HG03457 (cell line): ENCODE data around the gene TAF10.

ENCODE experiments used
- ATAC-seq: cut with Tn5 transposase; IDR thresholded peaks from one replicate; pipeline ENCODE4 v1.9.1; 2021; ENCODE audit warnings: moderate number of reproducible peaks; ENCODE audit not compliant: unreplicated experiment

Gene TAF10

DNA sequence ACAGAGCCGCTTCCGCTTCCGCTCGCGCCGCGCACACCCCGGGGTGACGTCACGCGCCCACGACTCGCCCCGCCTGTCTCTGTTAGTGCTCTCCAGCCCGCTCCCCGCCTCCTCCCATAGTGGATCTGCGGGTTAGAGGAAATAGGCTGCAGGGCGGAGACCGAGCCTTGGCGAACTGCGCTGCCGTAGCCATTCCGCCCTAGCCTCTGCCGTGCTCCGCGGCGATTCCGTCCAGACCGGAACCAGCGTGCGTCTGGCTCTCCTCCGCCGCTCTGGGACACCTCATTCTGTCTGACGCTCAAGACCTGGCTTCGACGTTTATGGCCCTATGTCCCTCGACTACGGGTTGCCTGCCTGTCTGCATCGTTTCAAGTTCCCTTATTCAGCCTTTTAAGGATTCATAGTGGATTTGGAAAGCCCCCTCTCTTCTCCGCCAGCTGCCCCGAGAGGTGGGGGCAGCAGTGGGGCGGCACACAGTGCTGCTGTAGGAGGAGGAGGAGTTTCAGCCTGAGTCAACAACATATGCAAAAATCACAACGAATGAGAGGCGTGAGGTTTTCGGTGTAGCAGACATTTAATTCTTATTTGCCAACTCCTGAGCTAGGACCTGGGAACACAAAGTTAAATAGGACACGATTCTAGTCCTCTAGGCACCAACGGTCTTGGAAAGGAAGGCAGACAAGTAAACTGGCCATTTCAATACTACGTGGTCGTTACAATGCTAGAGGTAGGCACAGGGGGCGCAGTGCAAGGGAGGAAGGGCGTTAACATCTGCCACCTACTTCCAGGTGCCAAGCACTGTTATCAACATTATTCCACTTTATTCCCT lies at the start of gene TAF10:
TAF10 (minus strand) TSS at position 4 of the 829 bp plus-strand sequence. CDS start 27 bp downstream, outside the sequence.
- ATAC-seq: peak; percentile 75

DNA sequence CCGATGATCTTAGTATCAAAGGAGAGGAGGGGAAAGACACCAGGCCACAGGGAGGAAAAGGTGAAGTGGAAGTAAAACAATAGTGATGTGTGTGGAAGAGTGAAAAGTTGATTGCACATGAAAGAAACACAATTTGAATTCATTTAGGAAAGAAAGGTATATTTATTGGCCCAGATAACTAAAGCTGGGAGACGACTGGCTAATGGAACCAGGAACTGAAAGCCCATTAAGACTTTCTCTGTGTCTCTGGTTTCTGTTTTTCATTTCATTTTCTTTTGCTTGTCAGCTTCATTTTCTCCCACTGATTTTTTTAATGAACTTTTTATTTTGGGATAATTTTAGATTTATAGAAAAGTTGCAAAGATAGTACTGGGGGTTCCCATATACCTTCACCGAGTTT lies 48.7 kb upstream of the TAF10 start:
- no peak for ATAC-seq

DNA sequence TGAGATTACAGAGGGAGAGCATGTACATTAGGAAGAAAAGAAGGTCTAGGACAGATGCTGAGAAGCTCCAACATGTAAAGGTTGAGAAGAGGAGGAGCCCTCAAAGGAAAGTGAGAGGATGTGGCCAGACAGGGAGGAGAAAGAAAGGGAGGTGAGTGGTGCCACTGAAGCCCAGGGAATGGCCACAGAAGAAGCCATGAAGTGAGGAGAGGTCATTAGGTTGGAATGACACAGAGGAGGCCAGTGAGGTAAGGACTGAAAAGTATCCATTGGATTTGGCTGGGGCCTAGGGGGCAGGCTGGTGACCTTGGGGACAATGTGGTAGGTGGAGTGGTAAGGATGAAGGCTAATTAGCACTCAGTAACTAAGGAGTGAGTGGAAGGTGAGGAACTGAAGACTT lies 46.6 kb upstream of the TAF10 start:
- no peak for ATAC-seq

DNA sequence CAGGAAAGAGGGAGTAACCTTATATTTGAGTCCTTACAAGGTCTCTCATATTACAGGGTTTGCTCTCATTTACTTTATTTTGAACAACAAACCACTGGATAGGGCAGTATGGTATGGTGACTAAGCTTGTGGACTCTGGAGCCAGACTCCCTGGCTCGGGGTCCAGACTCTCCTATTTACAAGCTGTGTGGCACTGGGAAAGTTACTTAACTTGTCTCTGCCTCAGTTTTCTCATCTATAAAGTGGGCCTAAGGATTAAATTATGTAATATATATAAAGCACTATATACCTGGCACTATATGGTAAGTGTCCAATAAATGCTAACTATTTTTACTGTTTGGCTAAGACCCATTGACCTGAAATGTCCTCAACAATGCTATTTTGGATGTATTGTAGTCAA lies 45.3 kb upstream of the TAF10 start:
- ATAC-seq: no peak

DNA sequence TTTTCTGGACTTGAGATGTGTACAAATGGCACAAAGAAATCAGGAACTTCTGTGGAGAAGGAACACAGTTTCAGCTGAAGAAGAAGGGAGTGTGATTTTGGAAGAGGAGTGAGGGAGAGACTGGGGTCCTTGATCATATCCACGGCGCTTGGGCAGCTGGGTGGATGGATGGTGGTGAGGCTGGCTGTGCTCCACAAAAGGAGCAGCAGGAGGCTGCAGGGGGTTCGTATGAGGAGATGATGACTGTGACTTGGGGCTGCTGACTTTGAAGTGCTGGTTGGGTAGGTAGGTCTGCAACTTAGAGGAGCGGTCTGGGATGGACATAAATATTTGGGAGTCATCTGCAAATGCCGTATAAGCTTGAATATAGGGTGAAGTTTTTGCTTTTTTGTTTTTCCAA lies 44.9 kb upstream of the TAF10 start:
- ATAC-seq: no peak

DNA sequence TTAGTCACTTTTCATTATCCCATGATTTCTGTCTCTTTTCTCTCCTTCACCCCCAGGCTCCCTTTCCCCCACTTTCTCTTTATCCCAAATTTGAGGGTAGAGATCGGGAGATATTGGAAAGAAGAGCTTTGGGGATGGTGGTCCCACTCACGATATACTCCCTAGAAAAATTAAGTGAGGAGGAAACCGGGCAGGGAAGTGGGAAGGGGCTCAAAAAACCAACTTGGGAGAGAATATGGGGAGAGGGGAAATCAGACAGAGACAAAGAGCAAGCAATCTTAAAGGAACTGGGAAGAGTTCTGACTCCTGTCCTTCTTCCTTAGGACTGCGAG lies 44.5 kb upstream of the TAF10 start:
- ATAC-seq: no peak

DNA sequence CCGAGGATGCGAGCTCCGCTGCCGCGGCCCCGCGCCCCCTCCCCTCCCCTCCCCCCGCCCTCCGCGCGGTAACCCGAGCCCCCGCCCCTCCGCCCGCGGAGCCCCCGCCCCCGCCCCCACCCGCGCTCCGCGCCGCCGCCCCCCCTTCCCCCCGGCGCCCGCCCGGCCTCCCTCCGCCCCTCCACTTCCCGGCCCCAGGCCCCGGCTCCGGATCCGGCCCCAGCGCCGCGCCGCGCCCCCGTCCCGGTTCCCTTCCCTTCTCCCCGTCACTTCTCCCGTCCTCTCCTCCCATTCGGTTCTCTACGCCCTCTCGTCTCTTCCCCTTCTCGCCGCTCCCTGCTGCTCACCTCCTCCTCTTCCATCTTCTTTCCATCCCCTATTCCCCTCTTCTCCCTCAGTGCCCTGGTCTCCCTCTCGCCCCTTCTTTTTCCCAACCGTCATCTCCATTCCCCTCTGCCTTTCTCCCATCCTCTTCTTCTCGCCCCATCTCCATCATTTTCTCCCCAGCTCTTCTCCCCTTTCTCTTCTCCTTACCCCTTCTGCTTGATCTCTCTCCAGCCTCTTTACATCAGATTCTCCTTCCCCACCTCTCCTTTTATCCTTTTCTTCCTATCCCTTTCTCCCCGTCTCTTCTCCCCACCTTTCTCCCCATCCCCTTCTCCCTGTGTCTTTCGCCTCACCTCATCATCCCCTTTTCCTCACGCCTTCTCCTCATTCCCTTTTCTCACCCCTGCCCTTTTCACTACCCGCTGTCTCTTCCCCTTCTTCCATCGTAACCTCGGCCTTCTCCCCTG lies 44.0 kb upstream of the TAF10 start, which contains the start of gene DCHS1:
DCHS1 (minus strand) TSS at position 20 of the 794 bp plus-strand sequence. CDS start 14,196 bp downstream, outside the sequence.
- no peak for ATAC-seq

DNA sequence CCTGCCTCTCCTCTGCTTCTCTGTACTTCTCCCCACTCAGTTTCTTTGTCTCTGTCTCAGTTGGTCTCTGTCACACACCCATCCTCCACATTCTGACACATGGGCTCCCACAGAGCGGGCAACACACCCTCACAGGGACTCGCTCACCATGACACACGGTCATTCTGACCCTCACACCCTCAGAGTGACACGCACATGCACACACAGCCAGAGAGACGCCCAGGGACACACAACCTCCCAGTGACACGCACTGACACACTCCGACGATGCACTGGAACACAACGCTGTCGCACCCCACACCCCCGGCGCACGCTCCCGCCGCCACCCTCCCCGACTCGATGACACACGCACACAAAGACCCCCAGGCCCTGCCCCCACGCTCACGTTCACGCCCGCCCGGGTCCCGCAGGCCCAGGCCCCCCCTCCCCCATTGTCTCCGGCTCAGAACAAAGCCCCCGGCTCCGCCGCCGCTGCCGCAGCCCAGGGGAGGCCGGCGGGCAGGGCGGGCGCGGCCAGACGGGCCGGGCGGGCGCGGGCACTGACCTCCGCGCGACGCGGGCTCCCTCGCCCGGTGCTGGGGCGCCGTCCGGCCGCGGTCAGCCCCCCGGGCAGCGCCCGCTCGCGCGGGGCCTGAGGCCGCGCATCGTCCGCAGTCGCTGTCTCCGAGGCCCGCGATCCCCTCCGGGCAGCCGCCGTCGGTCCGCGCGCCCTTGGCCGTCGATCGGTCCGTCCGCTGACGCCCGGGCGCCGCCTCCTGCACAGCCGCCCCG lies 43.2 kb upstream of the TAF10 start:
- ATAC-seq: no peak

DNA sequence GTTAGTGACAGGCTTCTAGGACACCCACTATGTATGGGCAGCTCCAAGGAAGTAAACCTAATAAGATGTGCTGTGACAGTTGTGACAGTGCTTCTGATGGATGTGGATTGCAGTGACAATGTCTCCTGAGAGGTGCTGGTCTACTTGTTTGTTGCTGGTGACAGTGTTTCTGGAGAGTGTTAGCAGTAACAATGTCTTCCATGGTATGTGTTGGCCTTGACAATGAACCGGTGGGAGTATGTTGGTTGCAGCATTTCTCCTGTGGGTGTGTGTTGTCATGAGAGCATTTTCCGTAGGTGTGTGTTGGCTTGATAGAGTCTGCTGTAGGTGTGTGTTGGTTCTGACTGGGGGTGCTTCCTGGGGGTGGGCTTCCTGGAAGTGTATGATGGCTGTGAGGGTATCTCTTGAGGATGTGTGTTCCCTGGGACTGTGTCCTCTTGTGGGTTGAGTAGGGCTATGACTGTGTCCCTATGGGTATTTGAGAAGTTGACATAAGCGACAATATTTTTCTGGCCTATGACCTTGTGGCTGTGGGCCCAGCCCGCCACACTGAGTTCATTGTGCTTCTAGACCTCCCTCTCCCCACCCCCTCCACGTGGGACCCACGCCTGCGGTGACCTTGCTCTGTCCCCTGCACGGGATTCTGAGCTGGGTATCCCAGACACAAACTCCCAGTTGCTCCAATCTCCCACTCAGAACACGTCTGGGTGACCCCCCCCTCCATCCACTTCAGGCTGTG lies 42.4 kb upstream of the TAF10 start:
- ATAC-seq: no peak

DNA sequence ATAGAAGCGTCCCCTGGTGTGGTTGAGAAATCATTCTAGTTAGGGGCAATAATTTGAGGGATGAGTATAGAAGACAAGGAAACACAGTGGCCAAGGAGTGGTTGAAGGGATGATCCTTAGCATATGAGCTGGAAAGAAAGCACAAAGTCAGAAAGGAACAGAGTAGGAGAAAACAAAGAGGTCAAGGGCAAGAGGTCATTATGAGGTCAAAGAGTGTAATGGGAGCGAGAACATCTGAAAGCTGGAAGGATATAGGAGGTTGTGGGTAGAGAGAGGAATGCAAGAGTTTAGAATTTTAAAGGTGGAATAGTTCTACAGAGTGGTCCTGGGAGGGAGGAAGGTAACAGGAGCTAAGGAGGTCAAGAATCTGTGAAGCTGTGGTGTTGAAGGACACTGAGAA lies 41.6 kb upstream of the TAF10 start:
- ATAC-seq: no peak

DNA sequence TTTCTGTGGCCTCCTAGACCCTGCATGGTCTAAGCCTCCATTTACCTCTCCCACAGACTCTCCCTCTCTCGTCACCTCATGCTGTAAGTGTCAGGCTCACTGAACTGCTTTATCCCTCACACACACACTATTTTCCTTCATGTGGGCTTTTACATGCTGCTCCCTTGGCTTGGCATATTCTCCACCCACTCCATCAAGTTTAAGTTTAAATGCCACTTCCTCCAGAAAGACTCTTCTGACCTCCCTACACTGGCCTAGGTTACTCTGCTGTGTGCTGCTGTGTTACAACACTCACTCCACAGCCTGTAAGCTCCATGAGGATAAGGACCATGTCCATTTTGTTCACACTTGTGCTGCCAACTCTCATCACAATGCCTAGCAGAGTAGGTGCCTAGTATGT lies 41.1 kb upstream of the TAF10 start:
- ATAC-seq: no peak

DNA sequence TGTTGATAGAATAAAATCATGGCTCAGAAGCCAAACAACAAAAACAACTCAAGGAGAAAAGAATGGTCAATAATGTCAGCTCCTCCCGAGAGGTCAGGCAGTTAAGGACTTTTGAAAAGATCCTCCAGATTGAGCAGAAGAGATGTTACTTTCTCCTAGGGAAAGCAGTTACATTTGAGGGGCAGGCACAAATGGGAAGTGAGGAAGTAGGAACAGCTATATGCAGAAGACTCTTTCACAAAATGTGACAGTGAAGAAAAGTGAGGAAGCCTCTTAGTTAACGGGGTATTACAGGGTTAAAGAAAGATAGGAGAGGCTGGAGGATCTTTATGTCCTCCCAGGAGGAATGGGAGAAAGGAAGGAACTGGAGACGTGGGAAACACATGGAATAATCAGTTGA lies 40.2 kb upstream of the TAF10 start:
- ATAC-seq: no peak

DNA sequence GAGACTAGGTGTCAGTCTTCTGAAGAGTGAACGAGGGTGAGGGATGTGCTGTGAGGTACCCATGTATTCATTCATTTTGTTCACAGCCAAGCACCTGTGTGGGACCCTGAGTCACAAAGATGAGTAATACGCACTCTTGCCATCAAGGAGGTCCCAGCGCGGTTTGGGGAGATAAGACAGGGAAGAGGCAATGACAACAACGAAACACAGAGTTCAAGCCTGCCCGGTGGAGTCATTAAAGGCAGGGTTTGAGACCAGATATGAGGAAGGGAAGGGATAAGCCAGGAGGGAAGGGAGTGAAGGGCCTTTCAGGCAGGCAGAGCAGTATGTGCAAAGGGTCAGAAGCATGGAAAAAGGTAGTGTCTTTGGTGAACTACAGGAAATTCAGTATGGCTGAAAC lies 39.0 kb upstream of the TAF10 start:
- ATAC-seq: no peak

DNA sequence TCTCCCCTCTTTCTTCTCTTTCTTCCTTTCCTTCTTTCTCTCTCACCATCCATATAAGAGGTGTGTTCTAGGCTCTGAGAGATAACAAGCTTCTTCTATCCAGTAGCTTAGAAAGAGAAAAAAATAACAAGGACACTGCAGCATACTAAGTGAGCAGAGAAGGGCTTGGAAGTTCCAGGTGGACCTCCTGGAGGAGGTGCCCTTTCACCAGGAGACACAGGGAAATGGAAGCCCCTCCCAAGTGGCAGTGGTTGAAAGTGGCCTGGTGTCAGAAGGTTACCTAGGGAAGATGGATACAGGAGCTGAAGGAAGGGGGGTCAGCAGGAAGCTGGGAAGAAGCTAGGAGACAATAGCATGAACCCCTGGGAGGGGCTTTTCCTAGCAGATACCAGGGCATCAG lies 38.1 kb upstream of the TAF10 start:
- no peak for ATAC-seq

DNA sequence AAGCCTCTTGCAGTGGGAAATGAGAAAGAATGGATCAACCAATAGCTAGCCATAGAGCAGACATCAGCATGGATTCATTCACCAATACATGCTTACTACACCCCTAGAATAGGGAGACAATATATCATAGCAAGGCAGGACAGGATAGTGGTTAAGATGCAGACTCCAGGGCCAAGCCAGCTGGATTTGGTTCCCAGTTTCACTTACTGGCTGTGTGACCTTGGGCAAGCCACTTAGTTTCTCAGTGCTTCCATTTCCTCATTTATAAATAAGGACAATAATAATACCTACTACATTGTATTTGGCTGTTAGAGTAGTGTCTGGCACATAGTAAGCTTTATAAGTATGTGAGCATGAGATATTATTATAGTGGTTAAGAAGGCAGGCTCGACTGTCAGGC lies 36.5 kb upstream of the TAF10 start:
- no peak for ATAC-seq

DNA sequence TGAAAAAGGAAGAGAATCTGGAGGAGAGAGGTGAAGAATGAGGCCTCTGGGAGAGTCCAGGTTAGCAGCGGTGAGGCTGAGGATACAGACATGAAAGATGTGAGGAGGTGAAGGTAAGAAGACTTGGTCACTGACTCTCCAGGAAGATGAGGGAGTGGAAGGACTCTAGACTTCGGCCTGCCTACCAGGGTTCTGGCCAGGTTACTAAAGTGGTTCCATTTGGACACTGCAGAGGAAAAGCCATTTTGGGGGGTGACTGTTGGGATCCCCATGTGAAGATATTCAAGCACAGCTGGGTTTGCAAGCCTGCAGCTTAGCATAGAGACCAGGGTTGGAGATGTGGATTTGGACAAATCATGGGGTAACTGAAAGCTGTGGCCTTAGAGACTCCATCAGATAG lies 35.8 kb upstream of the TAF10 start:
- no peak for ATAC-seq

DNA sequence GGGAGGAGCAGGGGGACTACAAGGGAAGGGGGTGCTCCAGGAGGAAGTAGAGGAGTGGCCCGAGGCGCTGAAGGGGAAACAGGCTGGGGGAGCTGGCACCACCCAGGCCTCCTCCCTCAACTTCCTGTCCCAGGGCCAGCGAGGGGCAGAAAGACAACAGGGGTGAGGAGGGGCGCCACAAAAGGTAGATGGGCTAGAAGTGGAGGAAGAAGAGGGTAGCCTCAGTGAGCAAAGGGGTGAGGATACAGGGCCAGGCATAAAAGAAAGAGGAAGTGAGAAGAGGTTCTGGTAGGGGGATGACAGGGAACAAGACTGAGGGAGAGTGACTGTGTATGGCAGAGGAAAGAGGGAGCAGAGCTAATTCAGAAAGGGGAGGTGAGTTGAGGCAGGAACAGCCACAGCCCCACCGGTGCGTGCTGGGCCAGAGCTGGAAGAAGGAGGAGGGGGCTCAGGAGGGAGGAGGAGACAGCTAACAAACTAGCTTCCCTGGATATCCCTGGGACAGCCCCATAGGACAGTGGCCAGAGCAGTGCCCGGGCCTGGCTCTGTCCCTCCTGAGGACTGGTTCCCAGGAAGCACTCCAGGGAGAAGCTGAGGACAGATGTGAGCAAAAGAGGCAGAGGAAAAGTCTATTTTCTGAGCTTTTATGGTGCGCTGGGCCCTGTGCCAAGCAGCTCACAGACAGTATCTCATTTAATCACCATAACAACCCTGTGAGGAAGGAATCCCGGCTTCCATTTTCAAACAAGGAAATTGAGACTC lies 35.1 kb upstream of the TAF10 start:
- ATAC-seq: peak; percentile 74

DNA sequence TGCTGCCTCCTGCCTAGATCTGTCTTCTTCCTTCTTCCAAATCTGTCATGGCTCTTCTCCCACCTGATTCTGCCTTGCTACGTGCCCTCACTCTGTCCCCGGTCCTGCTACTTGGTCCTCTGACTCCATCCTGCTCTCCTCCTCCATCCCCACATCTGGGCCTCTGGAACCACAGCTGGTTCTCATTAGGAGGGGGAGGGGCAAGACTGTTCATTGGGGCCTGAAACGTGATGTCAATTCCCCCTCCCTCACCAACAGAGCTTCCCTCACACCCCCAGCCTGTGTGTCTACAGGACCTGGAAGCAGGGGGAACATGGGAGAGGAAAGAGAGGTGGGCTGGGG lies 34.5 kb upstream of the TAF10 start:
- no peak for ATAC-seq

DNA sequence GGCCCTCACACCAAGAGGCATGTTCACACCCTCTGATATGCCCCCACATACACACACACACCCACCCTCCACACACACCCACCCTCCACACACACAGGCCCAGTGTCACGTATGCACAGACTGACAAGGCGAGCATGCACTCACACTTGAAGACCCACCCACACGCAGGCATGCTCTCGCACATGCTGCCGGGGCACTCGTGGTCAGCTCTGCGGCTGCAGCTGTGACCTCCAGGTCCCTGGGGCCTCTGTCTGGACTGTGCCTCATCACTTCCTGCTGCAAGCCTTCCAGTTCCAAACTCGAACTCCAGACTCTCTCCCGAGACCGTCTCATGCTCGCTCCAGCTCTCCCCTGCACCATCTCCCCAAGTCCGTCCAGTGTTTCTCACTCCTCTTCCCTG lies 34.1 kb upstream of the TAF10 start:
- ATAC-seq: no peak

DNA sequence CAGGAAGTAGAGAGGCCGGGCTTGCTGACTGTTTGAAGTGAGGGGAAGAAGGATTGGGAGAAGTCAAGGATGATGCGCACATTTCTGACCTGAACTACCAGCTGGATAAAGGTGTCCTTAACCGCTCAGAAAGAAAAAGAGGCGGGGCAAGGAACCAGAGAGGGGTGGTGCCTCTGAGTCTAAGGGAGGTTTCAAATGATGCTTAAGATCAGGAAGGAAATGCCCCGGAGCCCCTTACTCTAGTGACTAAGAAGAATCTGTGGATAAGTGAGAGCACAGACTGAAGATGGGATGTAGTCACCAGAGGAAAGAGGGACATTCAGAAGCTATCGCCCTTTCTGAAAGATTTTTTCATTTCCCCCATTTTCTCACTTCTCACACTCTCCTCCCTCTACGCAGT lies 30.9 kb upstream of the TAF10 start:
- ATAC-seq: no peak
